Neural cell (in vitro differentiated cells): Measurements from ENCODE around the gene TBC1D9.

ENCODE experiments used
- CTCF ChIP-seq: fragments of 450-650 bp; IDR thresholded peaks from 2 replicates; pipeline ENCODE4 v1.5.1; 2014; ENCODE audit warnings: antibody characterized with exemption, mild to moderate bottlenecking, moderate library complexity; ENCODE audit not compliant: poor library complexity, severe bottlenecking
- EP300 ChIP-seq: fragments of 450-650 bp; conservative IDR thresholded peaks from 2 replicates; pipeline ENCODE4 v1.6.1; 2014; ENCODE audit warnings: antibody characterized with exemption, mild to moderate bottlenecking, moderate library complexity; ENCODE audit not compliant: poor library complexity, severe bottlenecking
- EZH2 ChIP-seq: fragments of 200-600, 300-800 bp; shearing (Covaris generic), sonication (generic); IDR thresholded peaks from 2 replicates; pipeline ENCODE4 v1.6.1; 2014; ENCODE audit warnings: antibody characterized with exemption, low read length, borderline replicate concordance, mild to moderate bottlenecking; ENCODE audit not compliant: insufficient read depth, poor library complexity, severe bottlenecking
- POLR2AphosphoS5 ChIP-seq: IDR thresholded peaks from 2 replicates; pipeline ENCODE4 v1.6.1; 2012
- REST ChIP-seq: IDR thresholded peaks from 2 replicates; pipeline ENCODE4 v1.6.1; 2012; ENCODE audit warnings: borderline replicate concordance

- no peak for TF ChIP-seq EP300
- no peak for TF ChIP-seq POLR2AphosphoS5
- TF ChIP-seq CTCF, result no peak
- TF ChIP-seq EZH2, result no peak
- no peak for TF ChIP-seq REST
These were observed 30.6 kb downstream of the TBC1D9 start for GRCh38 chr4:140725556-140725955.
